ENCODE measurements around the gene VWCE. TPM values are rescaled to one million over a fixed set of nuclear protein-coding genes. Genes with fewer than 3 reads are reported as not detected.

The VWCE gene
- total RNA-seq (1.2 TPM), polyA plus RNA-seq (ENCODE audit: insufficient read depth, low read depth, low replicate concordance) (0.32 TPM)
- long read RNA-seq, donor 1: 0 reads
- long read RNA-seq, donor 2: 0 reads
- long read RNA-seq, donor 3: 0 reads
- long read RNA-seq, donor 4: 0 reads
- long read RNA-seq, donor 5: 0 reads
- long read RNA-seq, donor 6: 0 reads
- long read RNA-seq, donor 7, partial matches to known transcripts: 0 of 1 reads
- long read RNA-seq, donor 7, other reads (novel, unspliced or antisense): 1 of 1 reads
- long read RNA-seq, donor 8: 0 reads
- long read RNA-seq, donor 9: 0 reads
- long read RNA-seq, donor 10: 0 reads

- intact Hi-C loops (cut with DNase I): no loop called here
- no peak for TF ChIP-seq CTCF (IDR thresholded peaks at IDR 0.05; ENCODE audit: borderline replicate concordance, extremely low read depth, insufficient read depth)
- no peak for FAIRE-seq
- H3K4me3 ChIP-seq (ENCODE audit: low read length in 3 of 3): peak within 1 kb of the TSS; percentile 39 to 59 (median 42)
- DNase-seq: peak; percentile 81 to 91 (median 86)
- H3K27ac ChIP-seq (ENCODE audit: low read depth in 2 of 2, low read length in 2 of 2): no peak within 1 kb of the TSS
- H3K36me3 ChIP-seq (ENCODE audit: control insufficient read depth in 2 of 3, insufficient read depth in 3 of 3, low read length in 3 of 3): peaks cover 0 to 7% (median 3%) of the 10 kb centered on the region in 3 donors
- H3K9ac ChIP-seq (ENCODE audit: low read length in 3 of 3): no peak within 1 kb of the TSS
- peaks cover 0 to 8% (median 0%) of the 10 kb centered on the region in 3 donors for H3K4me1 ChIP-seq (ENCODE audit: control insufficient read depth in 2 of 3, insufficient read depth in 2 of 3, low read depth in 1 of 3, low read length in 3 of 3)
- H3K9me3 ChIP-seq (ENCODE audit: control insufficient read depth in 2 of 3, insufficient read depth in 1 of 3, low read length in 3 of 3): no peaks in the 10 kb centered on the region
- no peaks in the 10 kb centered on the region for H3K27me3 ChIP-seq (ENCODE audit: control insufficient read depth, insufficient read depth, low read length)
Observed at GRCh38 chr11:61294717-61295595, at the start of gene VWCE. TSS of gene VWCE (minus strand) at chr11:61295316. CDS start at chr11:61295037, 279 bp downstream.

- H3K27ac ChIP-seq (ENCODE audit: low read depth in 2 of 2, low read length in 2 of 2): no peak overlapping the region
Observed at GRCh38 chr11:61343792-61344745, 49.0 kb upstream of the VWCE start.

More at GRCh38 chr11:61343792-61344745, 49.0 kb upstream of the VWCE start:
- no peak for DNase-seq
- Histone ChIP-seq H3K9me3 (ENCODE audit: control insufficient read depth in 2 of 3, insufficient read depth in 1 of 3, low read length in 3 of 3) (no peaks in the 10 kb centered on the region), H3K36me3 (ENCODE audit: control insufficient read depth in 2 of 3, insufficient read depth in 3 of 3, low read length in 3 of 3) (peaks cover 0 to 59% (median 12%) of the 10 kb centered on the region in 3 donors), H3K27me3 (ENCODE audit: control insufficient read depth, insufficient read depth, low read length) (no peaks in the 10 kb centered on the region), H3K9ac (ENCODE audit: low read length in 3 of 3) (no peak overlapping the region), H3K4me3 (ENCODE audit: low read length in 3 of 3) (no peak overlapping the region), H3K4me1 (ENCODE audit: control insufficient read depth in 2 of 3, insufficient read depth in 2 of 3, low read depth in 1 of 3, low read length in 3 of 3) (no peaks in the 10 kb centered on the region)
- intact Hi-C loops (cut with DNase I): no loop called here
- TF ChIP-seq CTCF (IDR thresholded peaks at IDR 0.05; ENCODE audit: borderline replicate concordance, extremely low read depth, insufficient read depth): no peak
- FAIRE-seq: no peak
